IPS DF 4.7 (cell line): ENCODE measurements around the gene CLTCL1.
"Not testable (repeated sequence)": the region's sequence is repeated elsewhere in the genome, so short reads cannot be mapped to it uniquely, and the experiment has no call there.

Experiments
- DNase-seq: peaks from one replicate; pipeline ENCODE4 v3.0.0-alpha.2; 2013; ENCODE audit warnings: low spot score; ENCODE audit errors: extremely low read depth

Gene CLTCL1

GRCh38 chr22:19176732-19177131, 114.8 kb downstream of the CLTCL1 start:
- no peak for DNase-seq

- no peak for DNase-seq
These were observed 115.3 kb downstream of the CLTCL1 start for GRCh38 chr22:19176175-19176643.

- no peak for DNase-seq
These were observed 115.8 kb downstream of the CLTCL1 start for GRCh38 chr22:19175602-19176174.

GRCh38 chr22:19175026-19175601, 116.4 kb downstream of the CLTCL1 start:
- no peak for DNase-seq

- DNase-seq: no peak
These were observed 117.2 kb downstream of the CLTCL1 start for GRCh38 chr22:19174106-19175025.

- no peak for DNase-seq
These were observed 118.2 kb downstream of the CLTCL1 start for GRCh38 chr22:19173047-19174035.

- no peak for DNase-seq
These were observed 119.1 kb downstream of the CLTCL1 start for GRCh38 chr22:19172213-19173046.

- no peak for DNase-seq
These were observed 121.6 kb downstream of the CLTCL1 start for GRCh38 chr22:19169947-19170318.

GRCh38 chr22:19169002-19169946, 122.2 kb downstream of the CLTCL1 start:
- DNase-seq: no peak

- no peak for DNase-seq
These were observed 123.2 kb downstream of the CLTCL1 start for GRCh38 chr22:19168088-19168890.

- DNase-seq: no peak
These were observed 124.2 kb downstream of the CLTCL1 start for GRCh38 chr22:19167106-19167869.

GRCh38 chr22:19166421-19166820, 125.1 kb downstream of the CLTCL1 start:
- DNase-seq: no peak

- no peak for DNase-seq
These were observed 127.1 kb downstream of the CLTCL1 start for GRCh38 chr22:19164425-19164824.

- not testable (repeated sequence) for DNase-seq
These were observed 132.9 kb downstream of the CLTCL1 start for GRCh38 chr22:19158649-19159048.

- DNase-seq: not testable (repeated sequence)
These were observed 135.4 kb downstream of the CLTCL1 start for GRCh38 chr22:19156109-19156508.

- DNase-seq: no peak
These were observed 138.3 kb downstream of the CLTCL1 start for GRCh38 chr22:19152942-19153883.
